ENCODE data around the gene UNK. TPM values are rescaled to one million over a fixed set of nuclear protein-coding genes. Genes with fewer than 3 reads are reported as not detected.

UNK gene
- total and polyA plus RNA-seq, 8 donors = 3.5 to 102 (median 19.5) TPM

- intact Hi-C loops (cut with DNase I; ENCODE audit: low total_unique reads) = no loop called here
- peaks cover 0 to 15% (median 3%) of the 10 kb centered on the region in 4 donors for H3K4me1 ChIP-seq
- H3K27me3 ChIP-seq = peaks cover 0 to 6% (median 0%) of the 10 kb centered on the region in 3 donors
- no peak for DNase-seq
- no peaks in the 10 kb centered on the region for H3K9me3 ChIP-seq
- no peak overlapping the region for H3K4me3 ChIP-seq
- H3K36me3 ChIP-seq = peaks cover 19 to 96% (median 80%) of the 10 kb centered on the region in 4 donors
- H3K27ac ChIP-seq = peak overlapping the region in 1 of 5 donors; percentile 60
- TF ChIP-seq POLR2AphosphoS5 (IDR thresholded peaks at IDR 0.05) (no peak), POLR2A (IDR thresholded peaks at IDR 0.05) (no peak), EP300 (IDR thresholded peaks at IDR 0.05) (no peak), CTCF (IDR thresholded peaks at IDR 0.05) (no peak)
- 68 to 78% (median 72%) methylated on average over 14 of the region's 14 CpGs for WGBS, 5 donors
These were observed 46.3 kb upstream of the UNK start for GRCh38 chr17:75738218-75738802.

- WGBS, 5 donors = 85 to 99% (median 95%) methylated on average over 7 of the region's 7 CpGs
- H3K27me3 ChIP-seq = peaks cover 0 to 6% (median 0%) of the 10 kb centered on the region in 3 donors
- H3K4me3 ChIP-seq = no peak overlapping the region
- peaks cover 19 to 97% (median 82%) of the 10 kb centered on the region in 4 donors for H3K36me3 ChIP-seq
- no peak for DNase-seq
- H3K27ac ChIP-seq = no peak overlapping the region
- intact Hi-C loops (cut with DNase I; ENCODE audit: low total_unique reads) = no loop called here
- no peaks in the 10 kb centered on the region for H3K9me3 ChIP-seq
- peaks cover 0 to 15% (median 3%) of the 10 kb centered on the region in 4 donors for H3K4me1 ChIP-seq
- TF ChIP-seq POLR2AphosphoS5 (IDR thresholded peaks at IDR 0.05) = no peak
These were observed 45.4 kb upstream of the UNK start for GRCh38 chr17:75739174-75739573.

- TF ChIP-seq POLR2AphosphoS5 (IDR thresholded peaks at IDR 0.05) (no peak), POLR2A (IDR thresholded peaks at IDR 0.05) (no peak), CTCF (IDR thresholded peaks at IDR 0.05) (no peak), EP300 (IDR thresholded peaks at IDR 0.05) (no peak)
- Histone ChIP-seq H3K9me3 (no peaks in the 10 kb centered on the region), H3K27ac (no peak overlapping the region), H3K27me3 (peaks cover 0 to 6% (median 0%) of the 10 kb centered on the region in 3 donors), H3K36me3 (peaks cover 19 to 97% (median 85%) of the 10 kb centered on the region in 4 donors), H3K4me1 (peaks cover 0 to 10% (median under 1%) of the 10 kb centered on the region in 4 donors), H3K4me3 (no peak overlapping the region)
- DNase-seq = no peak
- intact Hi-C loops (cut with DNase I; ENCODE audit: low total_unique reads) = loop anchor here (5.0 kb wide), 1 partner anchor 68 kb away; no protein-coding TSS in a partner anchor
- 85 to 94% (median 89%) methylated on average over 13 to 14 of the region's 14 CpGs for WGBS, 5 donors
These were observed 44.8 kb upstream of the UNK start for GRCh38 chr17:75739801-75740200.

- intact Hi-C loops (cut with DNase I; ENCODE audit: low total_unique reads) = loop anchor here (5.0 kb wide), 1 partner anchor 68 kb away; no protein-coding TSS in a partner anchor
- Histone ChIP-seq H3K4me3 (no peak overlapping the region), H3K27me3 (peaks cover 0 to 6% (median 0%) of the 10 kb centered on the region in 3 donors), H3K27ac (no peak overlapping the region), H3K9me3 (no peaks in the 10 kb centered on the region), H3K4me1 (peaks cover 0 to 10% (median 0%) of the 10 kb centered on the region in 4 donors), H3K36me3 (peaks cover 19 to 97% (median 88%) of the 10 kb centered on the region in 4 donors)
- no peak for DNase-seq
- TF ChIP-seq CTCF (IDR thresholded peaks at IDR 0.05) = no peak
- no peak for TF ChIP-seq EP300 (IDR thresholded peaks at IDR 0.05)
- no peak for TF ChIP-seq POLR2A (IDR thresholded peaks at IDR 0.05)
- TF ChIP-seq POLR2AphosphoS5 (IDR thresholded peaks at IDR 0.05) = no peak
- 90 to 95% (median 93%) methylated on average over 16 to 17 of the region's 17 CpGs for WGBS, 5 donors
These were observed 44.4 kb upstream of the UNK start for GRCh38 chr17:75740215-75740614.

GRCh38 chr17:75740631-75741077 is 44.0 kb upstream of the UNK start:
- intact Hi-C loops (cut with DNase I; ENCODE audit: low total_unique reads) = loop anchor here (5.0 kb wide), 1 partner anchor 68 kb away; no protein-coding TSS in a partner anchor
- H3K36me3 ChIP-seq = peaks cover 19 to 98% (median 88%) of the 10 kb centered on the region in 4 donors

More at GRCh38 chr17:75740631-75741077, 44.0 kb upstream of the UNK start:
- peaks cover 0 to 6% (median 0%) of the 10 kb centered on the region in 3 donors for H3K27me3 ChIP-seq
- DNase-seq = no peak
- H3K4me1 ChIP-seq = peaks cover 0 to 10% (median 0%) of the 10 kb centered on the region in 4 donors
- H3K4me3 ChIP-seq = no peak overlapping the region
- no peak for TF ChIP-seq EP300 (IDR thresholded peaks at IDR 0.05)
- no peak for TF ChIP-seq POLR2A (IDR thresholded peaks at IDR 0.05)
- TF ChIP-seq POLR2AphosphoS5 (IDR thresholded peaks at IDR 0.05) = no peak
- TF ChIP-seq CTCF (IDR thresholded peaks at IDR 0.05) = no peak
- 80 to 90% (median 83%) methylated on average over 13 to 17 of the region's 17 CpGs for WGBS, 5 donors
- no peaks in the 10 kb centered on the region for H3K9me3 ChIP-seq
- H3K27ac ChIP-seq = no peak overlapping the region
